ENCODE data around the gene HOPX. TPM values are rescaled to one million over a fixed set of nuclear protein-coding genes. Genes with fewer than 3 reads are reported as not detected.
"Not testable (repeated sequence)": the region's sequence is repeated elsewhere in the genome, so short reads cannot be mapped to it uniquely, and the experiment has no call there.

HOPX gene
- total RNA-seq, 2 donors from 2014 or later: 1.6 TPM; not detected in 1

GRCh38 chr4:56637791-56638190 is 43.3 kb downstream of the HOPX start:
- no peaks in the 10 kb centered on the region for H3K36me3 ChIP-seq (replicated peaks in 1 of 2; ENCODE audit: insufficient read depth in 1 of 2, low read depth in 2 of 2)
- ATAC-seq (no peak), DNase-seq (no peak)
- TF ChIP-seq CTCF (IDR thresholded peaks at IDR 0.05) (no peak), POLR2A (IDR thresholded peaks at IDR 0.05) (no peak)
- intact Hi-C loops (cut with DNase I): no loop called here
- no peaks in the 10 kb centered on the region for H3K9me3 ChIP-seq
- no peaks in the 10 kb centered on the region for H3K4me1 ChIP-seq
- H3K27me3 ChIP-seq: no peaks in the 10 kb centered on the region
- H3K4me3 ChIP-seq: no peak overlapping the region
- no peak overlapping the region for H3K27ac ChIP-seq

GRCh38 chr4:56637154-56637553 is 43.9 kb downstream of the HOPX start:
- no peak overlapping the region for H3K4me3 ChIP-seq
- 48 to 55% methylated on average over 1 of the region's 1 CpG for WGBS, 2 donors
- no peaks in the 10 kb centered on the region for H3K9me3 ChIP-seq
- H3K27me3 ChIP-seq: no peaks in the 10 kb centered on the region
- no peaks in the 10 kb centered on the region for H3K4me1 ChIP-seq
- TF ChIP-seq CTCF (IDR thresholded peaks at IDR 0.05) (no peak), POLR2A (IDR thresholded peaks at IDR 0.05) (no peak)
- ATAC-seq: no peak
- intact Hi-C loops (cut with DNase I): no loop called here
- no peaks in the 10 kb centered on the region for H3K36me3 ChIP-seq (replicated peaks in 1 of 2; ENCODE audit: insufficient read depth in 1 of 2, low read depth in 2 of 2)
- DNase-seq: no peak
- no peak overlapping the region for H3K27ac ChIP-seq

- DNase-seq; intact Hi-C loops (cut with DNase I); H3K27me3 ChIP-seq; H3K27ac ChIP-seq; H3K9me3 ChIP-seq; H3K4me1 ChIP-seq; H3K36me3 ChIP-seq (replicated peaks in 1 of 2; ENCODE audit: insufficient read depth in 1 of 2, low read depth in 2 of 2); ATAC-seq; H3K4me3 ChIP-seq: not testable (repeated sequence)
- 84 to 89% methylated on average over 9 of the region's 9 CpGs for WGBS, 2 donors
Measured at GRCh38 chr4:56634954-56635353, 46.1 kb downstream of the HOPX start.

- no peak for DNase-seq
- Histone ChIP-seq H3K4me3 (no peak overlapping the region), H3K27ac (no peak overlapping the region), H3K9me3 (no peaks in the 10 kb centered on the region), H3K36me3 (replicated peaks in 1 of 2; ENCODE audit: insufficient read depth in 1 of 2, low read depth in 2 of 2) (no peaks in the 10 kb centered on the region), H3K4me1 (no peaks in the 10 kb centered on the region), H3K27me3 (no peaks in the 10 kb centered on the region)
- TF ChIP-seq CTCF (IDR thresholded peaks at IDR 0.05) (no peak), POLR2A (IDR thresholded peaks at IDR 0.05) (no peak)
- intact Hi-C loops (cut with DNase I): no loop called here
- no peak for ATAC-seq
- WGBS, 2 donors: 77 to 90% methylated on average over 7 of the region's 7 CpGs
Measured at GRCh38 chr4:56633486-56633885, 47.6 kb downstream of the HOPX start.

- no peak overlapping the region for H3K4me3 ChIP-seq
- TF ChIP-seq CTCF (IDR thresholded peaks at IDR 0.05): no peak
- no peak for TF ChIP-seq POLR2A (IDR thresholded peaks at IDR 0.05)
- intact Hi-C loops (cut with DNase I): no loop called here
- no peaks in the 10 kb centered on the region for H3K36me3 ChIP-seq (replicated peaks in 1 of 2; ENCODE audit: insufficient read depth in 1 of 2, low read depth in 2 of 2)
- H3K27ac ChIP-seq: no peak overlapping the region
- ATAC-seq (no peak), DNase-seq (no peak)
- no peaks in the 10 kb centered on the region for H3K27me3 ChIP-seq
- peaks cover 0 to 9% (median 0%) of the 10 kb centered on the region in 3 donors for H3K9me3 ChIP-seq
- H3K4me1 ChIP-seq: no peaks in the 10 kb centered on the region
- WGBS, 2 donors: 36 to 40% methylated on average over 5 of the region's 5 CpGs
Measured at GRCh38 chr4:56630876-56631666, 50.0 kb downstream of the HOPX start.
